Osteoblast (primary cell): ENCODE data around the gene NRARP. TPM values are rescaled to one million over a fixed set of nuclear protein-coding genes. Genes with fewer than 3 reads are reported as not detected.

ENCODE experiments used
- DNase-seq: peaks from one replicate; pipeline ENCODE4 v3.0.0; 2011; ENCODE audit warnings: low spot score, mixed read lengths; ENCODE audit not compliant: insufficient read length; ENCODE audit errors: missing footprints
- H2AFZ ChIP-seq: 2 replicates; pipeline ENCODE4 v1.6.0; 2011; ENCODE audit warnings: mild to moderate bottlenecking, low read length
- H3K27ac ChIP-seq: 2 replicates; pipeline ENCODE4 v1.5.1; 2011; ENCODE audit warnings: mild to moderate bottlenecking, low read depth, low read length, moderate library complexity
- H3K27me3 ChIP-seq: 2 replicates; pipeline ENCODE4 v1.6.0; 2012; ENCODE audit warnings: mild to moderate bottlenecking, control low read depth, inconsistent platforms, low read length, moderate library complexity; ENCODE audit not compliant: insufficient read depth
- H3K36me3 ChIP-seq: 2 replicates; pipeline ENCODE4 v1.5.1; 2011; ENCODE audit warnings: mild to moderate bottlenecking, low read length, control low read depth, moderate library complexity; ENCODE audit not compliant: insufficient read depth
- H3K4me1 ChIP-seq: 2 replicates; pipeline ENCODE4 v1.5.1; 2011; ENCODE audit warnings: mild to moderate bottlenecking, low read length, control low read depth, moderate library complexity; ENCODE audit not compliant: insufficient read depth
- H3K4me2 ChIP-seq: 2 replicates; pipeline ENCODE4 v1.6.0; 2011; ENCODE audit warnings: mild to moderate bottlenecking, low read length; ENCODE audit not compliant: insufficient read depth
- H3K4me3 ChIP-seq: fragments of 200-600 bp; sonication (generic); 3 replicates; pipeline ENCODE4 v1.5.1; 2012; ENCODE audit warnings: mild to moderate bottlenecking, low read length, inconsistent platforms; ENCODE audit not compliant: insufficient read depth
- H3K79me2 ChIP-seq: 2 replicates; pipeline ENCODE4 v1.6.0; 2012; ENCODE audit warnings: mild to moderate bottlenecking, low read length, control low read depth, inconsistent platforms; ENCODE audit not compliant: insufficient read depth
- H3K9me3 ChIP-seq: 2 replicates; pipeline ENCODE4 v1.5.1; 2011; ENCODE audit warnings: low read depth, low read length, control low read depth
- H4K20me1 ChIP-seq: 2 replicates; pipeline ENCODE4 v1.6.0; 2012; ENCODE audit warnings: mild to moderate bottlenecking, low read length, control low read depth; ENCODE audit not compliant: insufficient read depth
- CTCF ChIP-seq: IDR thresholded peaks from 2 replicates; pipeline ENCODE4 v1.5.1; 2011; ENCODE audit warnings: mild to moderate bottlenecking, low read depth, low read length, moderate library complexity; ENCODE audit errors: extremely low read depth
- total RNA-seq: library from RNA; depleted of rRNA; stranded (reverse); fragments of >200 nt; gene quantifications from 2 replicates; pipeline ENCODE4 v1.2.3, GENCODE V29; 2012

The NRARP gene
- total RNA-seq, 1 donor: under 0.01 TPM

GRCh38 chr9:137279741-137280473 lies 22.2 kb downstream of the NRARP start:
- no peak for TF ChIP-seq CTCF
- Histone ChIP-seq H2AFZ (no peak overlapping the region), H3K36me3 (peaks cover 4% of the 10 kb centered on the region), H3K4me2 (no peak overlapping the region), H3K27me3 (no peaks in the 10 kb centered on the region), H3K4me1 (peaks cover 16% of the 10 kb centered on the region), H3K27ac (no peak overlapping the region), H4K20me1 (no peaks in the 10 kb centered on the region), H3K79me2 (peaks cover 16% of the 10 kb centered on the region), H3K4me3 (no peak overlapping the region), H3K9me3 (no peaks in the 10 kb centered on the region)
- DNase-seq: peak; percentile 86

- TF ChIP-seq CTCF: no peak
- Histone ChIP-seq H3K79me2 (peaks cover 16% of the 10 kb centered on the region), H3K27me3 (no peaks in the 10 kb centered on the region), H3K9me3 (no peaks in the 10 kb centered on the region), H3K4me2 (peak overlapping the region; percentile 79), H3K4me1 (peaks cover 16% of the 10 kb centered on the region), H2AFZ (no peak overlapping the region), H3K27ac (no peak overlapping the region), H4K20me1 (no peaks in the 10 kb centered on the region), H3K4me3 (peak overlapping the region; percentile 78), H3K36me3 (peaks cover 4% of the 10 kb centered on the region)
- peak; percentile 67 for DNase-seq
Observed at GRCh38 chr9:137278721-137279711, 23.1 kb downstream of the NRARP start.

- H2AFZ ChIP-seq: no peak overlapping the region
- no peak overlapping the region for H3K27ac ChIP-seq
- no peaks in the 10 kb centered on the region for H3K27me3 ChIP-seq
- peaks cover 16% of the 10 kb centered on the region for H3K4me1 ChIP-seq
- peak overlapping the region; percentile 79 for H3K4me2 ChIP-seq
- peaks cover 16% of the 10 kb centered on the region for H3K79me2 ChIP-seq
- no peak for TF ChIP-seq CTCF
- no peaks in the 10 kb centered on the region for H3K9me3 ChIP-seq
- H3K36me3 ChIP-seq: peaks cover 8% of the 10 kb centered on the region
- no peaks in the 10 kb centered on the region for H4K20me1 ChIP-seq
- peak overlapping the region; percentile 78 for H3K4me3 ChIP-seq
- DNase-seq: peak; percentile 92
Observed at GRCh38 chr9:137278061-137278701, 23.9 kb downstream of the NRARP start.
